OCI-LY3 (cell line): ENCODE data around the gene KAZN.

ENCODE experiments used
- H2AFZ ChIP-seq: fragments of 200-600, 300-600 bp; shearing (Covaris generic); 2 replicates; pipeline ENCODE4 v1.6.0; 2014; ENCODE audit warnings: antibody characterized with exemption, low read depth, low read length
- H3K27ac ChIP-seq: fragments of 200-600, 300-600 bp; sonication (generic); 2 replicates; pipeline ENCODE4 v1.5.1; 2014; ENCODE audit warnings: mild to moderate bottlenecking, low read length, moderate library complexity, mixed read lengths
- H3K27me3 ChIP-seq: fragments of 200-600, 300-600 bp; sonication (generic); 2 replicates; pipeline ENCODE4 v1.6.1; 2014; ENCODE audit warnings: low read depth, low read length, mixed read lengths
- H3K36me3 ChIP-seq: fragments of 200-600, 300-600 bp; sonication (generic); replicated peaks from 2 replicates; pipeline ENCODE3; 2014; ENCODE audit warnings: low read depth, low read length, mixed read lengths
- H3K4me1 ChIP-seq: fragments of 300-600, 200-600 bp; sonication (generic); 2 replicates; pipeline ENCODE4 v1.6.1; 2014; ENCODE audit warnings: low read length, mixed read lengths
- H3K4me2 ChIP-seq: fragments of 200-600, 300-600 bp; sonication (generic); 2 replicates; pipeline ENCODE4 v1.6.1; 2014; ENCODE audit warnings: low read length, mixed read lengths
- H3K4me3 ChIP-seq: fragments of 300-600, 200-600 bp; sonication (generic); 2 replicates; pipeline ENCODE4 v1.5.1; 2014; ENCODE audit warnings: antibody characterized with exemption, mild to moderate bottlenecking, low read length, moderate library complexity
- H3K79me2 ChIP-seq: fragments of 300-600, 200-600 bp; shearing (Covaris generic); 2 replicates; pipeline ENCODE4 v1.6.1; 2014; ENCODE audit warnings: mild to moderate bottlenecking, low read length, mixed read lengths
- H3K9ac ChIP-seq: fragments of 300-600, 200-600 bp; shearing (Covaris generic); 2 replicates; pipeline ENCODE4 v1.6.0; 2014; ENCODE audit warnings: mild to moderate bottlenecking, low read length, moderate library complexity
- H3K9me3 ChIP-seq: fragments of 200-600, 300-600 bp; shearing (Covaris generic); 2 replicates; pipeline ENCODE4 v1.6.1; 2014; ENCODE audit warnings: low read length, mixed read lengths; ENCODE audit not compliant: insufficient read depth
- H4K20me1 ChIP-seq: fragments of 200-600, 300-600 bp; sonication (generic); 2 replicates; pipeline ENCODE4 v1.6.1; 2016; ENCODE audit warnings: low read length, mixed read lengths; ENCODE audit not compliant: insufficient read depth
- CTCF ChIP-seq: fragments of 200-600, 300-600 bp; sonication (generic); IDR thresholded peaks from 2 replicates; pipeline ENCODE4 v1.5.1; 2014; ENCODE audit warnings: antibody characterized with exemption, low read length, low read depth
- EZH2phosphoT487 ChIP-seq: fragments of 200-600 bp; shearing (Covaris generic); IDR thresholded peaks from 2 replicates; pipeline ENCODE4 v1.6.1; 2018; ENCODE audit warnings: antibody characterized with exemption, mixed run types, low read depth

The KAZN gene

GRCh38 chr1:14919751-14920150 is 321.3 kb downstream of the KAZN start:
- no peaks in the 10 kb centered on the region for H3K9me3 ChIP-seq
- H3K4me2 ChIP-seq, result no peak overlapping the region
- TF ChIP-seq EZH2phosphoT487 (no peak), CTCF (no peak)

GRCh38 chr1:14921057-14921456 is 322.6 kb downstream of the KAZN start:
- Histone ChIP-seq H3K4me1 (no peaks in the 10 kb centered on the region), H3K79me2 (no peaks in the 10 kb centered on the region), H3K36me3 (no peaks in the 10 kb centered on the region), H3K4me3 (no peak overlapping the region), H3K27ac (no peak overlapping the region), H3K4me2 (no peak overlapping the region), H3K27me3 (no peaks in the 10 kb centered on the region; the same call in 1 of the 2 replicates), H3K9me3 (no peaks in the 10 kb centered on the region), H2AFZ (no peak overlapping the region), H3K9ac (no peak overlapping the region), H4K20me1 (no peaks in the 10 kb centered on the region)
- TF ChIP-seq CTCF, result no peak
- no peak for TF ChIP-seq EZH2phosphoT487

More at GRCh38 chr1:14919751-14920150, 321.3 kb downstream of the KAZN start:
- H3K27me3 ChIP-seq, result no peaks in the 10 kb centered on the region
- H4K20me1 ChIP-seq, result no peaks in the 10 kb centered on the region
- no peak overlapping the region for H3K9ac ChIP-seq
- no peaks in the 10 kb centered on the region for H3K79me2 ChIP-seq
- H3K4me1 ChIP-seq, result no peaks in the 10 kb centered on the region
- H2AFZ ChIP-seq, result no peak overlapping the region
- no peaks in the 10 kb centered on the region for H3K36me3 ChIP-seq
- H3K4me3 ChIP-seq, result no peak overlapping the region
- H3K27ac ChIP-seq, result no peak overlapping the region

GRCh38 chr1:14922942-14923726 is 324.6 kb downstream of the KAZN start:
- no peaks in the 10 kb centered on the region for H3K9me3 ChIP-seq
- no peak overlapping the region for H3K9ac ChIP-seq
- H3K4me2 ChIP-seq, result no peak overlapping the region
- no peaks in the 10 kb centered on the region; the same call in 1 of the 2 replicates for H3K27me3 ChIP-seq
- no peaks in the 10 kb centered on the region for H3K79me2 ChIP-seq
- TF ChIP-seq EZH2phosphoT487, result no peak
- no peak for TF ChIP-seq CTCF
- H3K27ac ChIP-seq, result no peak overlapping the region
- H3K4me3 ChIP-seq, result no peak overlapping the region
- H3K36me3 ChIP-seq, result no peaks in the 10 kb centered on the region
- H4K20me1 ChIP-seq, result no peaks in the 10 kb centered on the region
- no peak overlapping the region for H2AFZ ChIP-seq
- no peaks in the 10 kb centered on the region for H3K4me1 ChIP-seq

- H3K4me2 ChIP-seq, result no peak overlapping the region
- H3K27me3 ChIP-seq, result no peaks in the 10 kb centered on the region; the same call in 1 of the 2 replicates
- H3K9ac ChIP-seq, result no peak overlapping the region
- TF ChIP-seq EZH2phosphoT487 (no peak), CTCF (no peak)
- H2AFZ ChIP-seq, result no peak overlapping the region
- no peak overlapping the region for H3K27ac ChIP-seq
- no peaks in the 10 kb centered on the region for H3K4me1 ChIP-seq
- no peaks in the 10 kb centered on the region for H4K20me1 ChIP-seq
- no peaks in the 10 kb centered on the region for H3K36me3 ChIP-seq
- no peaks in the 10 kb centered on the region for H3K9me3 ChIP-seq
- H3K4me3 ChIP-seq, result no peak overlapping the region
- H3K79me2 ChIP-seq, result no peaks in the 10 kb centered on the region
These were observed 325.4 kb downstream of the KAZN start for GRCh38 chr1:14923727-14924452.
